ENCODE data around the gene NME7.

DNA sequence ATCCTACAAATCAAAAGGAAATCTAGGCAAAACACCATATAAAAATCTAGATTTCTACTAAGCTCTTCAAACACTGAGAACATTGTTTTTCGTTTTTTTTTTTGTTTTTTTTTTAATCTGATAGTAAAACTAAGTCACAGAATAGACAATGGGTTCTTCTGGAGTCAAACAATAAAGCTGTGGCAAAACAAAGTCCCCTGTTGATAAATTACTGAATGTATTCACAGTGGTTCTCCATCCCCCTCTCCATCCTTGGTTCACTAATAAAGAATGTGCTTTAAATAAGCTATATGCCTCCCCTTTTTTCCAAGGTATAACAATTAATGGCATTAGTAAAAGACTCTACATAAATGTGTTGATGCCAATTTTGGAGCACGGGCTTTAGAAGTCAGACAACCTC lies 277.8 kb downstream of the NME7 start:
- TF ChIP-seq, protein P1, sequence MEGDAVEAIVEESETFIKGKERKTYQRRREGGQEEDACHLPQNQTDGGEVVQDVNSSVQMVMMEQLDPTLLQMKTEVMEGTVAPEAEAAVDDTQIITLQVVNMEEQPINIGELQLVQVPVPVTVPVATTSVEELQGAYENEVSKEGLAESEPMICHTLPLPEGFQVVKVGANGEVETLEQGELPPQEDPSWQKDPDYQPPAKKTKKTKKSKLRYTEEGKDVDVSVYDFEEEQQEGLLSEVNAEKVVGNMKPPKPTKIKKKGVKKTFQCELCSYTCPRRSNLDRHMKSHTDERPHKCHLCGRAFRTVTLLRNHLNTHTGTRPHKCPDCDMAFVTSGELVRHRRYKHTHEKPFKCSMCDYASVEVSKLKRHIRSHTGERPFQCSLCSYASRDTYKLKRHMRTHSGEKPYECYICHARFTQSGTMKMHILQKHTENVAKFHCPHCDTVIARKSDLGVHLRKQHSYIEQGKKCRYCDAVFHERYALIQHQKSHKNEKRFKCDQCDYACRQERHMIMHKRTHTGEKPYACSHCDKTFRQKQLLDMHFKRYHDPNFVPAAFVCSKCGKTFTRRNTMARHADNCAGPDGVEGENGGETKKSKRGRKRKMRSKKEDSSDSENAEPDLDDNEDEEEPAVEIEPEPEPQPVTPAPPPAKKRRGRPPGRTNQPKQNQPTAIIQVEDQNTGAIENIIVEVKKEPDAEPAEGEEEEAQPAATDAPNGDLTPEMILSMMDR (IDR thresholded peaks at IDR 0.05 in 8 of 11, conservative IDR thresholded peaks at IDR 0.05 in 3 of 11), result no peak
- no peak for TF ChIP-seq POLR2A (IDR thresholded peaks at IDR 0.05)
